ENCODE results near the gene AHDC1. TPM values are rescaled to one million over a fixed set of nuclear protein-coding genes. Genes with fewer than 3 reads are reported as not detected.

Gene AHDC1
- total RNA-seq, 2 experiments from 2014 or later = 6.5 to 13.8 TPM

DNA sequence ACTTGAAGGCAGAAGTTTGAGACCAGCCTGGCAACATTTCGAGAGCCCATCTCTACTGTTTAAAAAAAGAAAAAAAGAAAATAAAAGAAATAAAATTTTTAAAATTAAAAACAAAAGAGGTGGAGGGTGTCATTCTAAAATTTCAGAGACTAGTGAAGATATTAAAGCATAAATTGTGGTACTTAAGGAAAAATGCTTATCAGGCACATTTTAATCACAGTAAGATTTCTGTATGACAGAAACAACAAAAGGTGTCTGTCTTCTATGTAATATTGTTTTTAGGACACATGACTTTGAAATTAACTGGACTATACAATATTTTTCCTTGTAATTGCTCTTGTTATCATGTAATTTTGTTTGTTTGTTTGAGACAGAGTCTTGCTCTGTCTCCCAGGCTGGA is 118.6 kb downstream of the AHDC1 start:
- no peaks in the 10 kb centered on the region; the same call in none of the 2 replicates for H4K20me1 ChIP-seq (ENCODE audit: insufficient read depth, low read length)
- peaks cover 72% of the 10 kb centered on the region for H3K4me1 ChIP-seq (ENCODE audit: insufficient read depth, low read length, poor library complexity, severe bottlenecking)
- H2AFZ ChIP-seq (ENCODE audit: low read length) = no peak overlapping the region
- intact Hi-C loops (cut with micrococcal nuclease; ENCODE audit: unreplicated experiment) = no loop called here
- H3K79me2 ChIP-seq (ENCODE audit: insufficient read depth, low read depth, low read length) = peaks cover 92% of the 10 kb centered on the region
- peaks cover 28% of the 10 kb centered on the region for H3K36me3 ChIP-seq (ENCODE audit: insufficient read depth, low read length)
- POLR2A ChIA-PET = no interaction called here
- CTCF ChIA-PET (ENCODE audit: unreplicated experiment) = no interaction called here
- peak overlapping the region; percentile 94 for H3K27ac ChIP-seq (ENCODE audit: low read depth, low read length, poor library complexity, severe bottlenecking)
- TF ChIP-seq, protein P1, sequence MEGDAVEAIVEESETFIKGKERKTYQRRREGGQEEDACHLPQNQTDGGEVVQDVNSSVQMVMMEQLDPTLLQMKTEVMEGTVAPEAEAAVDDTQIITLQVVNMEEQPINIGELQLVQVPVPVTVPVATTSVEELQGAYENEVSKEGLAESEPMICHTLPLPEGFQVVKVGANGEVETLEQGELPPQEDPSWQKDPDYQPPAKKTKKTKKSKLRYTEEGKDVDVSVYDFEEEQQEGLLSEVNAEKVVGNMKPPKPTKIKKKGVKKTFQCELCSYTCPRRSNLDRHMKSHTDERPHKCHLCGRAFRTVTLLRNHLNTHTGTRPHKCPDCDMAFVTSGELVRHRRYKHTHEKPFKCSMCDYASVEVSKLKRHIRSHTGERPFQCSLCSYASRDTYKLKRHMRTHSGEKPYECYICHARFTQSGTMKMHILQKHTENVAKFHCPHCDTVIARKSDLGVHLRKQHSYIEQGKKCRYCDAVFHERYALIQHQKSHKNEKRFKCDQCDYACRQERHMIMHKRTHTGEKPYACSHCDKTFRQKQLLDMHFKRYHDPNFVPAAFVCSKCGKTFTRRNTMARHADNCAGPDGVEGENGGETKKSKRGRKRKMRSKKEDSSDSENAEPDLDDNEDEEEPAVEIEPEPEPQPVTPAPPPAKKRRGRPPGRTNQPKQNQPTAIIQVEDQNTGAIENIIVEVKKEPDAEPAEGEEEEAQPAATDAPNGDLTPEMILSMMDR (conservative IDR thresholded peaks at IDR 0.05; ENCODE audit: low read length) = no peak
- no peak for TF ChIP-seq EZH2phosphoT487 (IDR thresholded peaks at IDR 0.05; ENCODE audit: borderline replicate concordance, low read depth, low read length)
- no peaks in the 10 kb centered on the region for H3K9me3 ChIP-seq (ENCODE audit: low read length)
- H3K4me2 ChIP-seq (ENCODE audit: low read length) = peak overlapping the region; percentile 2; the same call in 1 of the 2 replicates
- no peaks in the 10 kb centered on the region for H3K9me2 ChIP-seq (ENCODE audit: insufficient read depth, low read length)
- DNase-seq (ENCODE audit: low spot score) = no peak
- H3K4me3 ChIP-seq (ENCODE audit: low read depth, low read length, poor library complexity, severe bottlenecking) = no peak overlapping the region
- no TSS peak for BruUV-seq (replicated peaks)

Small RNAs within 50 kb of the gene (small RNA-seq; reads per million reads assigned to genes)
- not detected for gene AL031729.1

Other genes with a start within 250 kb of the AHDC1 start
- 5.9 and 10.0 TPM in 2 replicates for gene MAP3K6, start 237.2 kb downstream of the AHDC1 start, total RNA-seq (2014; rRNA removed; shearing (Covaris generic))
- gene MAP3K6, start 237.2 kb downstream of the AHDC1 start, total RNA-seq (2022) = 8.0 and 11.3 TPM in 2 replicates
- not detected in 2 replicates for gene FCN3, start 229.3 kb downstream of the AHDC1 start, total RNA-seq (2014; rRNA removed; shearing (Covaris generic))
- not detected in 2 replicates for gene FCN3, start 229.3 kb downstream of the AHDC1 start, total RNA-seq (2022)
- 0.13 TPM in 1 of 2 replicates, not detected in the other for gene CD164L2, start 220.8 kb downstream of the AHDC1 start, total RNA-seq (2014; rRNA removed; shearing (Covaris generic))
- gene CD164L2, start 220.8 kb downstream of the AHDC1 start, total RNA-seq (2022) = not detected in 2 replicates
- gene GPR3, start 211.5 kb downstream of the AHDC1 start, total RNA-seq (2014; rRNA removed; shearing (Covaris generic)) = 0.21 and 0.32 TPM in 2 replicates
- 0.22 and 0.25 TPM in 2 replicates for gene GPR3, start 211.5 kb downstream of the AHDC1 start, total RNA-seq (2022)
- 25.1 and 26.9 TPM in 2 replicates for gene WASF2, start 114.0 kb downstream of the AHDC1 start, total RNA-seq (2014; rRNA removed; shearing (Covaris generic))
- gene WASF2, start 114.0 kb downstream of the AHDC1 start, total RNA-seq (2022) = 106 and 110 TPM in 2 replicates
- gene FGR, start 31.0 kb upstream of the AHDC1 start, total RNA-seq (2014; rRNA removed; shearing (Covaris generic)) = 2.2 and 4.1 TPM in 2 replicates
- gene FGR, start 31.0 kb upstream of the AHDC1 start, total RNA-seq (2022) = 0.98 and 1.2 TPM in 2 replicates
- 7.7 and 9.5 TPM in 2 replicates for gene IFI6, start 68.0 kb upstream of the AHDC1 start, total RNA-seq (2014; rRNA removed; shearing (Covaris generic))
- gene IFI6, start 68.0 kb upstream of the AHDC1 start, total RNA-seq (2022) = 6.0 and 6.8 TPM in 2 replicates
- 18.6 and 24.6 TPM in 2 replicates for gene FAM76A, start 121.8 kb upstream of the AHDC1 start, total RNA-seq (2014; rRNA removed; shearing (Covaris generic))
- 16.3 and 19.6 TPM in 2 replicates for gene FAM76A, start 121.8 kb upstream of the AHDC1 start, total RNA-seq (2022)
- 17.2 and 19.8 TPM in 2 replicates for gene STX12, start 169.1 kb upstream of the AHDC1 start, total RNA-seq (2014; rRNA removed; shearing (Covaris generic))
- gene STX12, start 169.1 kb upstream of the AHDC1 start, total RNA-seq (2022) = 29.7 and 30.1 TPM in 2 replicates
- 71.3 and 72.4 TPM in 2 replicates for gene PPP1R8, start 226.6 kb upstream of the AHDC1 start, total RNA-seq (2014; rRNA removed; shearing (Covaris generic))
- 57.3 and 58.0 TPM in 2 replicates for gene PPP1R8, start 226.6 kb upstream of the AHDC1 start, total RNA-seq (2022)